GM18907 (cell line): ENCODE data around the gene UBE4A.

Experiments
- ATAC-seq: cut with Tn5 transposase; IDR thresholded peaks from one replicate; pipeline ENCODE4 v1.9.1; 2021; ENCODE audit warnings: mild to moderate bottlenecking, moderate library complexity; ENCODE audit not compliant: unreplicated experiment

Gene UBE4A

DNA sequence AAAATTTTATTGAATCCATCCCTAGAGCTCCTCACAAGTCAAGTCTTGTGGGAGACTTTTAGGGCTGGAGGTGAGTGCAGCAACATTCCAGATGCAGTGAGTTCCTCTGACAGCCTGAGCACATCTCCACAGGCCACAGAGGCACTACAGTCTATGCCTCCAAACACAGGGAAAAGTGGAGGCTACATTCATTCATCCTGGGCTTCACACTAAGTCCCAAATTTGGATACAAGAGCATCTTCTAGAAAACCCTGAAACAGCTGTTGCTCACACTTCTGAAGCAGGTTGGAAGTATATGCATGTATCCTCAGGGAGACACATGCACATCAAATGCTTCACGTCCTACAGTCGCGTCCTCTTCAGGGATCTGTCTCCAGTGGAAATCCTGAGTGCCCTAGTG is 18.1 kb upstream of the UBE4A start:
- no peak for ATAC-seq

DNA sequence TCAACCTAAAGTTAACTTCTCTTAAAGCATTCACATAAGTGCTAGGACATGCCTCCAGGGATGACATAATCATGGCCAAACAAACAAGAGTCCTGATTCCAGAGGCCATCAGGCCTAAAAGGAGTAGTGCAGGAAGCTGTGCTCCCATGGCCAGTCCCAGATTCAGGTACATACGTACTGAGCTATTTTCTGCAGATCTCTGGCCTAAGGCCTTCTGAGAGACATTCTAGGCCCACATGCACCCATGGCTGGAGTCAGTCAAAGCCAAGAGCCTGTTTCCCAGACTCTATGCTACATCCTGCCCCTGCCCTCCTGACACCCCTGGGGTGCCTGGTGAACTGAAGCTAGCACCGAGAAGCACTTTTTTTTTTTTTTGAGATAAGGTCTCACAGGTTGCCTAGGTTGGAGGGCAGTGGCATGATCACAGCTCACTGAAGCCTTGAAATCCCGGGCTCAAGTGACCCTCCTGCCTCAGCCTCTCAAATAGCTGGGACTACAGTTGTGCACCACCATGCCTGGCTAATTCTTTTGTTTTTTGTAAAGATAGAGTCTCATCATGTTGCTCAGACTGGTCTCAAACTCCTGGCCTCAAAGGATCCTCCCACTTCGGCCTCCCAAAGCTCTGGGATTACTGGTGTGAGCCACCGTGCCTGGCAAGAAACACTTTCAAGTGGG is 17.4 kb upstream of the UBE4A start:
- ATAC-seq, result no peak

DNA sequence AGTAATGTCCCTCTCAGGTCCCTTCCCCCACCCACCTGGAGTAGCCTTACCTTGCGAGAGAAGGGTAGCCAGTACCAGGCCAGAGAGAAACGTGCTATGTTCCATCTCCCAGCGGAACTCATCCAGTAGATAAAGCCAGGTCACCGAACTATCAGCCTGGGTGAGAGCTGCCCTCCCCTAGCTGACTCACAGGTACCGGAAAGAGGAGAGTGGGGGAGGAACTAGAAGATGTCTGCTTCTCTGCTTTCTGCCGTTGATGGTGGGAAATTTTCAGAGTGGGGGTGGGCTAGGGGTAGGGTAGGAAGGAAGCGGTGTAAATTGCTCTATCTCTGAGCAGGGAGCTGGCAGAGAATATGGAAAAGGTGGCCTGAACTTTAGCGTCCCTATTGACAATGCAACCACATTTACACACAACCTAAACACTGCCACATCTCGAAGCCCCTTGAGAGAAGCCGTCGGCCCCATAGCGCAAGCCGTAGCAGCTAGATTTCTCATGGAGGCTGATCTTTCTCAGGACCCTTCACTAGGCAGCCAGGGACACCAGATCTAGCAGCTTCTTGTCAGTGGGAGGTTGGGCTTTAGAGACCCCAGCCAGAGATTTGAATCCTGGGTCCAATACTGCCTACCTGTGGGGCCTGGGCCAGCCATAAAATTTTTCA is 16.8 kb upstream of the UBE4A start, which contains the start of gene CD3D:
Gene CD3D (minus strand): TSS at position 203 of the 659 bp plus-strand sequence. CDS start 98 bp downstream, at position 105.
- no peak for ATAC-seq

DNA sequence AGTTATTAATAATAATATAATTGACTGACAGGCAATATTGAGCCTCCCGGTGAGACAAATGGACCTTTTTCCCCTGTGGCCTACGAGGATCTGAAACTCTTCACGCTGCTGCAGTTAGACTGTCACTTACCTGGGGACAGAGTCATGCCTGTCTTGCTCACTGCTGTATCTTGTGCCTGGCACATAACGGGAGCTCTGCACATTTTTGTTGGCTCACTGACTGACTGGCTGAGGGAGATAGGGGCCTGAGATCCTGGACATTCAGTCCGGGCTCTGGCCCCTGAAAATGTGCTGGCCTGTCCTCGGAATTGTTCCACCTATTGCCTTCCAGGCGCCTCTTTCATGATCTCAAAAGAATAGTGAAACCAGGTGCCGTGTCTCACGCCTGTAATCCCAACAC is 16.2 kb upstream of the UBE4A start:
- no peak for ATAC-seq

DNA sequence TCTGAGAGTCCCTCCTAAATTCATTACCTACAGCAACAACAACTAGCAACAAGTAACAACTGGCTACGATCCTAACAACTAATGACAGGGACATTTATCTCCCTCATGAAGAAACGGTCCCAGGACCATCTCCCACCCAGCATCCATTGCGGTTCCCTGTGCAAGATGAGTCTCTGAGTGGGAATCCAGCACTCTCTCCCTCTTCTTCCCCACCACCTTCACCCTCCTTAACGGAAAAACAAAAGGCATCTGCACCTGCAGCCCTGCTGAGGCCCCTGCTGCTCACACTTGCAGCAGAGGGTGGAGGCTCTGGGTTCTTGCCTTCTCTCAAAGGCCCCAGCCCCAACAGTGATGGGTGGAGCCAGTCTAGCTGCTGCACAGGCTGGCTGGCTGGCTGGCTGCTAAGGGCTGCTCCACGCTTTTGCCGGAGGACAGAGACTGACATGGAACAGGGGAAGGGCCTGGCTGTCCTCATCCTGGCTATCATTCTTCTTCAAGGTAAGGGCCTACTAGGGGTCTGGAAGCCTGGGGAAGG is 15.4 kb upstream of the UBE4A start, which contains the start of gene CD3G:
Gene CD3G (plus strand): TSS at position 364 of the 535 bp plus-strand sequence. CDS start 80 bp downstream, at position 444.
- ATAC-seq, result no peak

DNA sequence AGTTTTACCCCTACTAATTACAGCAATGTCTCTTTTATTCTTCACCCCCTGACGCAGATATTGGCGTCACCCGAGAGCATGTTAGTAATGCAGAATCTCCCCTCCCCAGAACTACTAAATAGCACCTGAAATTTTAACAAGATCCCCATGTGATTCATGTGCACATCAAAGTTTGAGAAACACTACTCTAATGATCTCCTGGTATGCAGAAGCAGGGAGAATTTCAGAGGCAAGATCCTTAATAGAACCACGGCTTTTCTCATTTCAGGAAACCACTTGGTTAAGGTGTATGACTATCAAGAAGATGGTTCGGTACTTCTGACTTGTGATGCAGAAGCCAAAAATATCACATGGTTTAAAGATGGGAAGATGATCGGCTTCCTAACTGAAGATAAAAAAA is 9.9 kb upstream of the UBE4A start:
- no peak for ATAC-seq

DNA sequence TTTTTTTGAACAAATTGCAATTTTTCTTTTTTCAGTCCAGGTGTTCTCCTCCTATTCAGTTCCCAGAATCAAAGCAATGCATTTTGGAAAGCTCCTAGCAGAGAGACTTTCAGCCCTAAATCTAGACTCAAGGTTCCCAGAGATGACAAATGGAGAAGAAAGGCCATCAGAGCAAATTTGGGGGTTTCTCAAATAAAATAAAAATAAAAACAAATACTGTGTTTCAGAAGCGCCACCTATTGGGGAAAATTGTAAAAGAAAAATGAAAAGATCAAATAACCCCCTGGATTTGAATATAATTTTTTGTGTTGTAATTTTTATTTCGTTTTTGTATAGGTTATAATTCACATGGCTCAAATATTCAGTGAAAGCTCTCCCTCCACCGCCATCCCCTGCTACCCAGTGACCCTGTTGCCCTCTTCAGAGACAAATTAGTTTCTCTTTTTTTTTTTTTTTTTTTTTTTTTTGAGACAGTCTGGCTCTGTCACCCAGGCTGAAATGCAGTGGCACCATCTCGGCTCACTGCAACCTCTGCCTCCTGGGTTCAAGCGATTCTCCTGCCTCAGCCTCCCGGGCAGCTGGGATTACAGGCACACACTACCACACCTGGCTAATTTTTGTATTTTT is 6.2 kb upstream of the UBE4A start:
- ATAC-seq, result no peak

DNA sequence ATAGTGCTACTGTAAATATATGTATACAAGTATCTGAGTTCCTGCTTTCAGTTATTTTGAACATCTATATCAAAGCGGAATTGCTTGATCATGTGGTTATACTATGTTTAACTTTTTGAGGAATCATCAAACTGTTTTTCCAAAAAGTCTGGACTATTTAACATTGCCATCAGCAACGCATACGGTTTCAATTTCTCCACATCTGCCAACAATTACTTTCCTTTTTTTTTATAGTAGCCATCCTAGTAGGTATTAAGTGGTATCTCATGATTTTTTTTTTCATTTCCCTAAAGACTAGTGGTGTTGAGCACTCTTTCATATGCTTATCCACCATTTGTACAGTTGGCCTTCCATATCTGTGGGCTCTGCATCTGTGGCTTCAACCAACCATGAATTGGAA is 1.3 kb upstream of the UBE4A start:
- no peak for ATAC-seq

DNA sequence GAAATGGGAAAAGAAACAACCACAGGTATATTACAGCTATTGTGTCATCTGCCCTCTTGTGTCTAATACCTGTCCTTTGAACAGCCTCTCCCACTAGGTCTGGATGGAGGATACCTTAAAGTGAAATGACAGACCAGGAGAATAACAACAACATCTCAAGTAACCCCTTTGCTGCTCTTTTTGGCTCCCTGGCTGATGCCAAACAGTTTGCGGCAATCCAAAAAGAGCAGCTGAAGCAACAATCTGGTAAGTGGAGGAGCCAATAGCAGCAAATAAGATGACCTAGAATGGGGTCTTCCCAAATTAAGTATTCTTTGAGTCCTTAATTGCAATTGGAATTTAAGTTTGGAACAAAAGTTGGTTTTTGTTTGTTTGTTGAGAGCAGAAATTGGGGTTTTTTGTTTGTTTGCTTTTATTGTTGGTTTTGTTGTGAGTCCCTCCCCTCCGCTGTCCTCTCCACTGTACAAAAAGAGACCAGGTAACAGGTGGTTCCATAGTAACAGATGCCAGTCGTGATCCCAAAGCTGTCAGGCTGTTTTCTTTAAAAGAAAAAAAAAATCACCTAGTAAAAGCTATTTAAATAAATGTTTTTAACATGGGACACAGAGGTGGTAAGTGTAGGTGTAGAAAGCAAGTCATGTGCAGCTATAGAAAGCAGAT is 5.7 kb downstream of the UBE4A start:
- ATAC-seq, result no peak

DNA sequence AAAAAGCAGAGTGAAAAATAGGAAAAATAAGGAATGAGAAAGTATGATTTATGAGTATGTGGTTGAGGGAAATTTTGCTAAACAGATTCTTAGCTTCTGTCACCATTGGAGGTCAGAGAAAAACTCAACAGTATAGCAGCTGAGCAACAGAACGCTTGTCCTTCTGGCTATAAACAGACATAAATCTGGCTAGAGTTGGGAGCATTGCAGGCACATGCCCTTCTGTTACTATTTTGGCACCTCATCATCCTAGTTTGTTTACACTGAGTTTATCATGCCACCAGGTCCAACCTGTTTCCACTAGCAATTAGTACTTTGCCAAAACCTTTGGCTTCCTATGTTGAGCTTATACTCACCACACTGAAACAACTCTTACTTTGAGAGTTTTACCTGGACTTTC is 6.9 kb downstream of the UBE4A start:
- ATAC-seq, result no peak

DNA sequence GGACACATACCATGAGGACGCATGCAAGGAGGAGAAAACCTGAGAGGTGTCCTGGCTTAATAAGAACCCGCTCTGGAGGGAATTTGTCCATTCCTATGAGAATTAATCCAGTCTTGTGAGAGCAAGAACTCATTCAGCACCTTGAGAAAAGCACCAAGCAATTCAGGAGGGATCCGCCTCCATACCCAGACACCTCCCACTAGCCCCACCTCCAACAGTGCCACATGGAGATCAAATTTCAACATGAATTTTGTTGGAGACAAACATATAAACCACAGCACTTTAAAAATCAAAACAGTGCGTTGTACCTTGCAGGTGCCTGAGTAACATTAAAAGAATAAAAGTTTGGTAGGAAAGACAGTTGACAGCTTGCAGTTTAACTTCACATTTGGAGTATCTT is 11.4 kb downstream of the UBE4A start:
- no peak for ATAC-seq

DNA sequence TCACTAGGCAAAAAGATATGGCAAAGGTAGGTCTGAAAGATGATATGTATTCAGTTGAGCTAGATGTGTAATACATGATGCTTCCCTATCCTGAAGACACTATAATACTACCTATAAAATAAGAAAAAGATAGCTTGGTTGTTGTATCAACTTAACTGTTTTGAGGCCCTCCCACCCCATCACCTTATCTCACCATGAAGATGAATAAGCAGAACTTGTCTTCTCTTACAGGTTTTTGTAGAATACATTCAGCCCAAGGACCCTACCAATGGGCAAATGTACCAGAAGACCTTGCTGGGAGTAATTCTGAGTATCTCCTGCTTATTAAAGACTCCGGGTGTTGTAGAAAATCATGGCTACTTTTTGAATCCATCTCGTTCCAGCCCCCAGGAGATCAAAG is 13.9 kb downstream of the UBE4A start:
- ATAC-seq, result no peak

DNA sequence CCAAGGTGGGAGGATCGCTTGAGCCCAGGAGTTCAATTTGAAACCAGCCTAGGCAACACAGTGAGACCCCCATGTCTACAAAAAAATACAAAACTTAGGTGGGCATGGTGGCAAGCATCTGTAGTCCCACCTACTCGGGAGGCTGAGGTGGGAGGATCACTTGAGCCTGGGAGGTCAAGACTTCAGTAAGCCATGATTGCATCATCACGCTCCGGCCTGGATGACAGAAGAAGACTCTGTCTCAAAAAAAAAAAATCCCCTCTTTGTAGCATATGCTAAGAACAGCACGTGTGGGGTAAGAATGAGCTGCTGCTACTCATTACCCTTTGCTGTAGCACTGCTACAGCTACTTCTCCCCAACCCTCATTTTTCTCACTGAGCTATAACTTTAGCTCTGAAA is 14.5 kb downstream of the UBE4A start:
- ATAC-seq, result no peak

DNA sequence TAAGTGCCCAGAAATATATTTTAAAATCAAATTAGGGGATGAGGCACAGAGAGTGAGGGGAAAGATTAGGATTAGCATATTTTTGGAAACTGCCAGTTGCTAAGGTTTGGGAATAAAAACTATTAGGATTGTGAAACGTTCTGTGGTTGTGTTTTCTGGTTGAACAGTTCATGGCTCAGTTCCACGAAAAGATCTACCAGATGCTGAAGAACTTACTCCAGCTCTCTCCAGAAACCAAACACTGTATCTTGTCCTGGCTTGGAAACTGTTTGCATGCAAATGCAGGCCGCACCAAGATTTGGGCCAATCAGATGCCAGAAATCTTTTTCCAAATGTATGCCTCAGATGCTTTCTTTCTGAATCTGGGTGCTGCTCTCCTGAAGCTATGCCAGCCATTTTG is 15.3 kb downstream of the UBE4A start:
- ATAC-seq, result no peak

DNA sequence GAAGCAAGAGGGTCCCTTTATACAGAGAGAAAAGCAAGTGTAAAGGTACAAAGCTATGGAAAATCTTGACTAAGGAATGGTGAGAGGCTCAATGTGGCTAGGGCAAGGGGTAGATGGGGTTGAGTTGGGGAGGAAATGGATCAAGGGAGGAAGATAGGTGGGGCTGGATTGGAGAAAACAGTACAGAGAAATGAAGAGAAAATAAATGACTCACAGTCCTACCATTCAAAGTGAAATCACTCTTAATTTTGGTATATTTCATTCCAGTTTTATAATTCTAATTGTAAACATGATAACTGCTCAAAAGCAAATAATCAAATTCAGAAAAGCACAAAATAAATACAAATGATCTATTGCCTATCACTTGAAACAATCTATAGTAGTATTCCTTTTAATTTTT is 16.6 kb downstream of the UBE4A start:
- ATAC-seq, result no peak

DNA sequence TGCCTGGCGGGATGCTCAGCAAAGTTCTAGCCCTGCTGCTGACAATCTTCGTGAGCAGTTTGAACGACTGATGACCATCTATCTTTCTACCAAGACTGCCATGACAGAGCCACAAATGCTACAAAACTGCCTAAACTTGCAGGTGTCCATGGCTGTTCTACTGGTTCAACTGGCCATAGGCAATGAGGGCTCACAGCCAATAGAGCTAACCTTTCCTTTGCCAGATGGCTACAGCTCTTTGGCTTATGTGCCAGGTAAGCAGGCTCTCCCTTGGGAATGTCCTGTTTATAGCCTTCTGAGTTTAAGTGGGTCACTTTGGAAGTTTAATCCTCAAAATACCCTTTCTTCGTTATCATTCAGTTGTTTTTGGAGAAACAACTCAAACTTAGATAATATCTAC is 20.1 kb downstream of the UBE4A start:
- no peak for ATAC-seq

DNA sequence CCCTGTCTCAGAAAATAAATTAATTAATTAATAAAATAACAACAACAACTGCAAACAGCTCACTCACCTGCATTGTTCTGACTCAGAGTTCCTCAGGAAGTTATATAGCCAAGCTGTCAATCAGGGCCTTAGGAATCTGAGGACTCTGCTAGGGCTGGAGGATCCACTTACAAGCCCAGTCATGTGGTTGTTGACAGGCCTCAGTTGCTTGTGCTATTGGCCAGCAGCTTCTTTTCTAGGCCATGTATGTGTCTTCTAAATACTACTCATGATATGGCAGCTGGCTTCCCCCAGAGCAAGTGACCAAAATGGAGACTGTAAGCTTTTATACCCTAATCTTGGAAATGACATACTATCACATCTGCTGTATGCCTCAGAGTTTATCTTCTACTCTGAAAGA is 21.2 kb downstream of the UBE4A start:
- ATAC-seq, result no peak

DNA sequence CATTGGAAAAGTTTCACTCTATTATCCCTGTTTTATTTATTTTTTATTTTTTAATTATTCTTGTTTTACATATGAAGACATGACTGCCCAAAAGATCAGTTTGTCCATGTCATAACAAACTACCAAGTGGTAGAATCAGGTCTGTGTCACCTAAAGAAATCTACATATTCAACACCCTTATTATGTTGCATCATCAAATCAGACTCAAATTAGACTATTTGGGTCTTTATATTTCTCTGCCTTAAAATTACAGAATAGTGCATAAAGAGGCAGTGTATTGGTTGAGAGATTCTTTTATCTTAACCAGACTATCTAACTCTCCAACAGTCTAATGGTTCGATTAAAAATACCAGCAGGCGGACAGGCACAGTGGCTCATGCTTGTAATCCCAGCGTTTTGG is 23.6 kb downstream of the UBE4A start:
- no peak for ATAC-seq

DNA sequence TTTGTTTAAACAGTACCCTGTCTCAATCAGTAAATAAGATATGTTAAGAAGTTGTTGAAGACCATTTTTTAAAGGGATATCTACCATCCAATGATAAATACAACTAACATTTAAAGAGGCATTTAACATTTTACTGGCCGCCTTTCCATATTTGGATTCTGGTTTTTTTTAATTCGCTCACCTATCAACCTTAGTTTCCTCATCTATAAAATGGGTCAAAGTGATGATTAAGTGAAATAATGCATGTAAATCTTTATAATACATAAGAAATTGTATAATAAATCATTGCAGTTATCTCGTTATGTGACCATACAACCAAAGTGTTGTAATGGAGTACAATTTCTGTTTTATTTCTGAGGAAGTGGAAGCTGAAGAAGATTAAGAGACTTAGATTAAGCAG is 24.3 kb downstream of the UBE4A start:
- ATAC-seq, result no peak

DNA sequence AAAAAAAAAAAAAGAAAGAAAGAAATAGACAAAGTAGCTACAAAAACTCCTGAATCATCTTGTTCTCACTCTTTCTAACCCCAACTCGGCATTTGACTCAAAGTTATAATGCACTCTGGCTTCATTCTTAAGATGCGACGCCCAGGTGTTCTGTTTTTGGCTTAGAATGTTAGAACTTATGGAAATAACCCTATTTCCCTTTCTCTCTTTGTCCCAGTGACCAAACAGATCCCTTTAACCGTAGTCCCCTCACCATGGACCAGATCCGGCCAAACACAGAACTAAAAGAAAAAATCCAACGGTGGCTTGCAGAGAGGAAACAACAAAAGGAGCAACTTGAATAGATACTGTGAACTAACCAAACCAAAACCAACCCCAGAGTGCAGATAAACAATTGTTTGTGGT is 36.7 kb downstream of the UBE4A start:
- no peak for ATAC-seq

DNA sequence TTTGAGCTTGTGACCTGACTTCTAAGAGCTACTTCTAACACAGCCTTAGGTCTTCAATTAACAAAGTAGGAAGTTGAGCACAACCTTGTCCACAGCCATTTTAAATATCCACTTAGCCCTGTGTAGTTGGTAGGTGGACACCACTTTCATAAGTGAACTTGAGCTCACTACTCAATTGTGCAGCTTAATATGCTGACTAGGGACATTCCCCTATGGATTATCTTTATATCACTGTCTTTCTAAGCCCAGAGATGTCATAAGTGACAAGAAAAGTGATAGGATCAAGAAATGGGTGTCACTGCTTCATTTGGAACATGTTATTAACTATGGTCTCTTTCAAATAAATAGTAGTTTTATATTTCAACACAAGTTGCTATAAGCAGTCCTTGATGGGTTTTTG is 38.0 kb downstream of the UBE4A start:
- ATAC-seq, result no peak
